ENCODE measurements around the gene RAD21L1.

RAD21L1 gene

DNA sequence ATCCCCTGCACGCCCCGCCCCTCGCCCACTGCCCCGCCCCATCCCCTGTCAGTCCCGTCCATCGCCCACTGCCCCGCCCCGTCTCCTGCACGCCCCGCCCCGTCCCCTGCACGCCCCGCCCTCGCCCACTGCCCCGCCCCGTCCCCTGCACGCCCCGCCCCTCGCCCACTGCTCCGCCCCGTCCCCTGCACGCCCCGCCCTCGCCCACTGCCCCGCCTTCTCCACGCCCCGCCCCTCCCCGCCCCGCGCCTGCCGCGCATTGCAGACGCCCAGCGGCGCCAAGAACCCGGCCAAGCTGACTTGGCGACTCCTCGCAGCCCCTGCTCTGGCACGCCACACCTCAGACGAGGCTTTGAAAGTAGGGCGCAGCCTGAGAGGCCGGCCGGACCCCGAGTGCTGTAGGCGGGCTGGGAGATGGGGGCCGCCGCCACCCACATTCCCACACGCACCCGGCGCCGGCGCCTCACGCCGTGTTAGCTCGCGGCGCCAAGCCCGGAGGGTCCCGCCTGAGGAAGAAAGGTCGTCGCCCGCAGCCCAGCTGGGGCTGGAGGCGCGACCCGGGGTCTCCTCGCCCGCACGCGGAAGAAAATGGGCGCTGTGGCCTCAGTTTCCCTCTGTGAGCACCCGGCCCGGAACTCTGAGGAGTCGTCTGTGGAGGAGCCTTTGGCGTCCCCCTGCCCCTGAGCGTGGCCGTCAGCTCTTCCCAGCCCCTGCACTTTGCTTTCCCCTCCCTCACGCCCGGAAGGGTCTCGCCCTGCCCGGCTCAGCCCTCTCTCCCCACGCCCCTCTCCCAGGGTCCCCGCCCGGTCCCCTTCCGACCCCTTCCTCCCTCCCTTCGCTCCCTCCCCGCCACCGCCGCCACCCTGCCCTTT lies at the start of gene RAD21L1:
Gene RAD21L1 (plus strand): TSS at position 262 of the 872 bp plus-strand sequence. CDS start 2,410 bp downstream, outside the sequence.
- peak; percentile 56 to 73 for DNase-seq (ENCODE audit: low read depth in 2 of 2)

DNA sequence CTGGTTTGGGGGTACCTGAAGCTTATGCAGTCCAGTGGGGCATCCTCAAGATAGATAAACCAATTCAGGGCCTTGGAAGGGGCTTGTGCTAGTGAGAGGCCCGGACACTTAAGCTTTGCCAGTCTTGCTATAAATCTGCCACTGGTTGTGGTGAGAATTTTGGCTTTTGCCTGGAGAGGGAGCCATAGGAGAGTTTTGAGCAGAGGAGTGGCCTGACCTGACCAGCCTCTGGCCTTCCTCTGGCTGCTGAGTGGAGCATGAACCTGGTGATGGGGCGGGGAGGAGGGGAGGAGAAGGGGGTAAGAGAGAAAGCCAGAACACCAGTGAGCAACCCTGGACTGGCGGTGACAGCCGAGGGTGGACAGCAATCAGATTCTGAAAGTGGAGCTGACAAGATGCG lies 48.2 kb upstream of the RAD21L1 start:
- no peak for DNase-seq (ENCODE audit: low read depth in 2 of 2)

- no peak for DNase-seq (ENCODE audit: low read depth in 2 of 2)
Observed at GRCh38 chr20:1178103-1178502, 47.7 kb upstream of the RAD21L1 start.

- no peak for DNase-seq (ENCODE audit: low read depth in 2 of 2)
Observed at GRCh38 chr20:1178623-1179022, 47.2 kb upstream of the RAD21L1 start.

DNA sequence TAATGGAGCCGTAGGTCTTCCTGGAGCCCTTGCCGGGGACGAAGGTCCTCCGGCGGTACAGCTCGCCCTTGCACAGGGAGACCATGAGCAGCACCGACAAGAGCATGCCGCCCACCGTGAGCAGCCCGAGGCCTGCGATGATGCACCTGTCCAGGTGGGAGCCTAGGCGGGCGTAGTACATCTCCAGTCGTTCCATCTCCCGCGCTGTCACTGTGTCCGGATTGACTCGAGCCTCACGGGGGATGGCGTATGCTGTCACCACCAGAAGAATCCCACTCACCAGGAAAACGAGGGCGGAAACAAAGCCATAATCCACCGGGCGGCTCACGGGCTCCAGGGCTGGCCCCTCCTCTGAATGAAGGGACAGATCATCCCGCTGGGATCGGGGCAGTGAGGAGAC lies 44.9 kb upstream of the RAD21L1 start:
- no peak for DNase-seq (ENCODE audit: low read depth in 2 of 2)

GRCh38 chr20:1182106-1182505 lies 43.7 kb upstream of the RAD21L1 start:
- DNase-seq (ENCODE audit: low read depth in 2 of 2), result no peak

DNA sequence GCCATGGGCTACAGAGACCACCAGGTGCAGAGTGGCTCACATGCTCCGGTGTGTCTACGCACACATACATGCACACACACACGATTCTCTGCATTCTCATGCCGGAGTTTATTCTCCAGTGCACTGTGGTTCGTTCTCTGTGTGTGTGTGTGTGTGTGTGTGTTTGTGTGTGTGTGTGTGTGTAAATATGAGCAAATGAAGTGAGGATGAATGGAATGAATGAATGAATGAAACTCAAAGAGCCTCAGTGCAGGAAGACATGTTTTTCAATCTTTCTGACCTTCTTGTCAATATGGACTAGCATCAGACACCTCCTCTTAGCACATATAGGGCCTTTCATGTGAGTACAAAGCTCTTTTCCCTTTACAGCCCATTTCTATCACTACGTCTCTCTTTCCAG lies 42.7 kb upstream of the RAD21L1 start:
- no peak for DNase-seq (ENCODE audit: low read depth in 2 of 2)

DNA sequence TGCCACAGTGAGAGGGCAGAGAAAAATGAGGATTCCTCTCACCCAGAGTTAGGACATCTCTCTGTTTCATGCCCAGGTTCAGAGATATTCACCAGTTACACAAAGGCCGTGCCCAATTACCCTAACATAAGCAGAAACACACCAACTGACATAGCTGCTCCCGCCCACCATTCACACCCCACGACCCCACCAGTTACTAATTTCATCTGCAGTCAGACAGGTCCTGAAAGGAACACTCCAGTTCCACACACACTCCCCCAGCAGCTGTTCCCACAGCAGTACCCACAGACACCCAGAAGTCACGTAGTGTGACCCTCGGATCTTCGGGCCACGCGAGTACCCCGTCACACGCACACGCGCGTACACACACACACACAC lies 41.6 kb upstream of the RAD21L1 start:
- DNase-seq (ENCODE audit: low read depth in 2 of 2), result no peak

GRCh38 chr20:1184638-1185315 lies 41.1 kb upstream of the RAD21L1 start, which contains the start of gene TMEM74B:
TSS of gene TMEM74B (minus strand) at chr20:1184981. CDS start at chr20:1183801, 1,180 bp downstream.
- DNase-seq (ENCODE audit: low read depth in 2 of 2), result no peak

DNA sequence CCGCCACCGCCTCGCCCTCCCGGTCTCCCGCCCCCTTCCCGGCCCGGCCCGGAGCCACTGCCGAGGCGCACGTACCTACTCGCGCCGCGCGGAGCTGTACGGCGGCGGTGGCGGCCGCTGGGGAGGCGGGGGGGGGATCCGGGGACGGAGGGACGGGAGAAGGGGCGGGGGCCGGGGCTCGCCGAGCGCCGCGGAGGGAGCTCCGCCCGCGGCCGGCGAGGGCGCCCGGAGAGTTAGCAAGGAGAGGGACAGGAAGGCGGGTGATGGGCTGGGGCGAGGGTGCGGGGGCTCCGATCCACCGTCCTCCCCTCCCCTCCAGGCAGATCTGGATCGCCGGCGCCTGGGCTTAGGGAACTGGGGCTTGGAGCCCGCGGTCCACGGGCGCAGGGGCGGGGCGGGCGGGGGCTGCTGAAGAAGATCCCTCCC lies 40.5 kb upstream of the RAD21L1 start:
- no peak for DNase-seq (ENCODE audit: low read depth in 2 of 2)

- DNase-seq (ENCODE audit: low read depth in 2 of 2), result peak in 1 of 2 donors; percentile 4
Observed at GRCh38 chr20:1185790-1186334, 40.0 kb upstream of the RAD21L1 start.

DNA sequence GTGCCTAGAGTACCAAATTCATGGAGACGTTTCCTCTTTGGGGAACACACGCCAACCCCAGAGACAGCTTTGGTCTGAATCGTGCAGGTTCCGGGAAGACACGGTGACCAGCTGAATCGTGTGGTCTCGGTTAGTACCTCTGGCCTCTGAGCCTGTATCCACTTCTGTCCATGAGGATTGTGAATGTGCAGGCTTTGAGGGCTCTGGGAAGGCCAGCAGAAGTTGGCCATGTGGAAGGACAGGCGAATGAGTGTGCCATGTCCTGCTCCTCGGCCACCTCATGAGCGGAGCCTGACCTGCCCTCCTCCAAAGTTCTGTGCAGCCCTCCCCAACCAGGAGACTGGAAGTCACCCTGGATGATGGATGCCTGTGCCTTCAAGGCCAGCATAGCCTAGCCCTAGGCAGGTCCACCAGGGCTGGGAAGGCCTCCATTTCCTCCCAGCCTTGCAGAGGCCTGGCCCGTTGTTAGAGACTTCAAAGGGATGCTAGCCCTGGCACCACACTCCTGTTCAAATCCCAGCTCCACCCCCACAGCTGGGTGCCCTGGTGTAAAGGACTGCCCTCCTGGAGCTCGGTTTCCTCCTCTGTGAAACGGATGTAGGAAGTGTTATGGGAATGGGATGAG lies 39.4 kb upstream of the RAD21L1 start:
- no peak for DNase-seq (ENCODE audit: low read depth in 2 of 2)

- DNase-seq (ENCODE audit: low read depth in 2 of 2), result no peak
Observed at GRCh38 chr20:1187605-1188171, 38.2 kb upstream of the RAD21L1 start.

DNA sequence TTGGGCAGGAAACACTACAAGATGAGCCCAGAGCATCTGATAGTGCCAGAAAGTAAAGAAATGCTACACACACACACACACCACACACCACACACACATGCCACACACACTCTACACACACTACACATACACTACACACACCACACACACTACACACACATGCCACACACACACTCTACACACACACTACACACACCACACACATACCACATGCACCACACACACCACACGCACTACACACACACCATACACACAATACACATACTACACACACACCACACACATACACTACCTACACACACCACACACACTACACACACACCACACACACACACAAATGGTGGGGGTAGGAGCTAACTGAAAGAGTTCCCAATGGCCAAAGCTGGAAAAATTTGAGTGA lies 37.5 kb upstream of the RAD21L1 start:
- no peak for DNase-seq (ENCODE audit: low read depth in 2 of 2)

DNA sequence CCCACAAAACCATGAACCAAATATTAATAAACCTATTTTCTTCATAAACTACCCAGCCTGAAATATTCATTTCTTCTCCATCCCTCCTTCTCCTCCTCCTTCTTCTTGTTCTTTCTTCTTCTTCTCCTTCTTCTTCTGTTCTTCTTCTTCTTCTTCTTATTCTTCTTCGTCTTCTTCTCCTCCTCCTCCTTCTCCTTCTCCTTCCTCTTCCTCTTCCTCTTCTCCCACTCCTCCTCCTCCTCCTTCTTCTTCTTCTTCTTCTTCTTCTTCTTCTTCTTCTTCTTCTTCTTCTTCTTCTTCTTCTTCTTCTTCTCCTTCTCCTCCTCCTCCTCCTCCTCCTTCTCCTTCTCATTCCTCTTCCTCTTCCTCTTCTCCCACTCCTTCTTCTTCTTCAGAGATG lies 36.0 kb upstream of the RAD21L1 start:
- no peak for DNase-seq (ENCODE audit: low read depth in 2 of 2)

DNA sequence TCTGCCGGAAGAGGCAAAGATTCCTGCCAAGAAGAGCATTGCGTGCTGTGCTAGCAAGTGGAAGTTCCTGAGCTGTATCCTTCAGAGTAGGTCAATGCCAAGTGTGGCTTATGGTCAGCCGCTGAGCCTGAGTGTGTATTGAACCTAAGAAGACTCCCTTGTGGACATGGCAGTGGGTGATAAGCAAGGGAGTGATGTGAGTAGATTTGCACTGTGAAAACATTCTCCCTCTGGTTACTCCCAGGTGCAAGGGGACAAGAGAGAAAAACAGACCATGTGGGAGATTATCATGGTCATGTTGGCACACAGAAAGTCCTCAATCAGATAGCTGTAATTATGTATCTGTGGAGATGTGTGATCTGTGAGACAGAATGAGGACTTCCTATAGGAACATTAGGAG lies 35.0 kb upstream of the RAD21L1 start:
- no peak for DNase-seq (ENCODE audit: low read depth in 2 of 2)

DNA sequence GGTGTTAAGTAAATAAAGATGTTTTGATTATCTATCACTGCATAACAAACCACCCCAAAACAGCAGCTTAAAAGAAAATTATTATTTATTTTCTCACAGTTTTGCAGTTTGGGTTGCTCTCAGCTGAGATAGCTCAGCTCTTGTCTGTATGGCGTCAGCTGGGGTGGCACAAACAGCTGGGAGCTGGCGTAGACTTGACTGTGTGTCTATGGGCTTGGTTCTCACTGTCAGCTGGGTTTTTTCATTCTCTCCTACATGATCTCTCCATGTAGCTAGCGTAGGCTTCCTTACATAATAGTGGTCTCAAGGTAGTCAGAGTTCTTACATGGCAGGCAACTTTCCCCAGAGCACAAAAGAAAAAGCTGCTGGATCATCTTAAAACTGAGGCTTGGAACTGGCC lies 34.5 kb upstream of the RAD21L1 start:
- no peak for DNase-seq (ENCODE audit: low read depth in 2 of 2)

- DNase-seq (ENCODE audit: low read depth in 2 of 2), result no peak
Observed at GRCh38 chr20:1195226-1195625, 30.6 kb upstream of the RAD21L1 start.

GRCh38 chr20:1196634-1197033 lies 29.2 kb upstream of the RAD21L1 start:
- no peak for DNase-seq (ENCODE audit: low read depth in 2 of 2)

DNA sequence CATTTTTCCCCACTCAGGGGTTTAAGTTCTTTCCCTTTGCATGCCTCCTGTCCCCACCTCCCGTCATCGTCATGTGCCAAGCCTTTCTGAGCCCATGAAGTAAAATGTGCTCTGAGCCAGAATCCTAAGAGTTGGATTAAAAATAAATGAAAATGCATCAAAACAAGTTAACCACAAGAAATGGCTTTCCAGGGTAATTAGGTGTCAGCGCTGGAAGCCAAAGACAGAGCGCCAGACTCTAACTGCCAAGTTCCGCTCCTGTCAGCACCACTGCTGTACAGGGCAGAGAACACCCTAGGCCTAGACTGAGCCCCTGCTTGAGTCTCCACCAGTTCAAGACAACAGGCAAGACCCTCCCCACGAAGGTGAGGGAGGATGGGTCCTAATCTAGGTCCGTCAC lies 28.0 kb upstream of the RAD21L1 start:
- DNase-seq (ENCODE audit: low read depth in 2 of 2), result no peak

GRCh38 chr20:1198751-1199150 lies 27.1 kb upstream of the RAD21L1 start:
- DNase-seq (ENCODE audit: low read depth in 2 of 2), result no peak

Measured in stimulated activated CD8-positive, alpha-beta memory T cell treated with anti-CD3 and anti-CD28 coated beads, Interleukin-7, amount 100 ng/mL, for 1 hour (primary cell).